GM12864 (cell line): ENCODE results near the gene SH2B3.

ENCODE experiments used
- DNase-seq: peaks from one replicate; pipeline ENCODE4 v3.0.0-alpha.2; 2011; ENCODE audit warnings: low read depth
- H3K4me3 ChIP-seq: 2 replicates; pipeline ENCODE4 v1.5.1; 2011; ENCODE audit warnings: mild to moderate bottlenecking, low read depth, low read length, control low read depth
- CTCF ChIP-seq: IDR thresholded peaks from 2 replicates; pipeline ENCODE4 v1.5.1; 2011; ENCODE audit warnings: low read depth, mild to moderate bottlenecking, moderate library complexity, low read length, control low read depth, inconsistent platforms; ENCODE audit errors: missing control alignments

SH2B3 gene

GRCh38 chr12:111406474-111407376 is 1.0 kb downstream of the SH2B3 start:
- DNase-seq, result no peak
- peak overlapping the region; percentile 78 for H3K4me3 ChIP-seq
- TF ChIP-seq CTCF, result no peak

- no peak for DNase-seq
- H3K4me3 ChIP-seq, result peak overlapping the region; percentile 78
- no peak for TF ChIP-seq CTCF
These were observed 1.8 kb downstream of the SH2B3 start for GRCh38 chr12:111407377-111408115.

GRCh38 chr12:111408116-111408440 is 2.4 kb downstream of the SH2B3 start:
- DNase-seq, result no peak
- TF ChIP-seq CTCF, result no peak
- H3K4me3 ChIP-seq, result peak overlapping the region; percentile 78

- TF ChIP-seq CTCF, result no peak
- DNase-seq, result no peak
- H3K4me3 ChIP-seq, result peak overlapping the region; percentile 78
These were observed 3.1 kb downstream of the SH2B3 start for GRCh38 chr12:111408686-111409402.

- peak overlapping the region; percentile 78 for H3K4me3 ChIP-seq
- TF ChIP-seq CTCF, result no peak
- no peak for DNase-seq
These were observed 3.7 kb downstream of the SH2B3 start for GRCh38 chr12:111409403-111409779.

GRCh38 chr12:111409780-111410430 is 4.2 kb downstream of the SH2B3 start:
- no peak for TF ChIP-seq CTCF
- DNase-seq, result no peak
- H3K4me3 ChIP-seq, result peak overlapping the region; percentile 78
